Middle frontal gyrus (tissue), 1 donor: ENCODE data around the gene MGMT.

ENCODE experiments used
- DNase-seq: peaks from one replicate; pipeline ENCODE4 v3.0.0-alpha.2; 2015; ENCODE audit warnings: low spot score; ENCODE audit errors: extremely low spot score

The MGMT gene

DNA sequence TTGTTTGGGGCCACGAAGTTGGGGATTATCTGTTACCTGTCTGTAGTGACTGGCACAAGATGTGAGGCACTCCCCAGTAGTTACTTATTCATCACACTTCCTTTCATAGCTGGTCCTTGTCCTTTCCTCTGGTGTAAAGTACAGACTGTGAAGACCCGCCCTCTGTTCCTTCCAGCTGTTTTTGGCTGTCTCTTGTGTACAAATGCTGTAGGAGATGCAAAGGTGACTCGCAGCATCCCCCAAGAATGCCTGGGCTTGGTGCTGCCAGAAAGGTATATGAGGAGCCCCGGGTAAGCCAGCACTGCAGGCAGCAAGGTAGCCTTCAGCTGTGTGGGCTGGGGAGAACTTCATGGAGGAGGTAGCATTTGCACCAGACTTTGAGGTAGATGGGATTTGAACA lies 260.5 kb downstream of the MGMT start:
- no peak for DNase-seq

- DNase-seq = no peak
Observed at GRCh38 chr10:129728246-129728820, 261.3 kb downstream of the MGMT start.

DNA sequence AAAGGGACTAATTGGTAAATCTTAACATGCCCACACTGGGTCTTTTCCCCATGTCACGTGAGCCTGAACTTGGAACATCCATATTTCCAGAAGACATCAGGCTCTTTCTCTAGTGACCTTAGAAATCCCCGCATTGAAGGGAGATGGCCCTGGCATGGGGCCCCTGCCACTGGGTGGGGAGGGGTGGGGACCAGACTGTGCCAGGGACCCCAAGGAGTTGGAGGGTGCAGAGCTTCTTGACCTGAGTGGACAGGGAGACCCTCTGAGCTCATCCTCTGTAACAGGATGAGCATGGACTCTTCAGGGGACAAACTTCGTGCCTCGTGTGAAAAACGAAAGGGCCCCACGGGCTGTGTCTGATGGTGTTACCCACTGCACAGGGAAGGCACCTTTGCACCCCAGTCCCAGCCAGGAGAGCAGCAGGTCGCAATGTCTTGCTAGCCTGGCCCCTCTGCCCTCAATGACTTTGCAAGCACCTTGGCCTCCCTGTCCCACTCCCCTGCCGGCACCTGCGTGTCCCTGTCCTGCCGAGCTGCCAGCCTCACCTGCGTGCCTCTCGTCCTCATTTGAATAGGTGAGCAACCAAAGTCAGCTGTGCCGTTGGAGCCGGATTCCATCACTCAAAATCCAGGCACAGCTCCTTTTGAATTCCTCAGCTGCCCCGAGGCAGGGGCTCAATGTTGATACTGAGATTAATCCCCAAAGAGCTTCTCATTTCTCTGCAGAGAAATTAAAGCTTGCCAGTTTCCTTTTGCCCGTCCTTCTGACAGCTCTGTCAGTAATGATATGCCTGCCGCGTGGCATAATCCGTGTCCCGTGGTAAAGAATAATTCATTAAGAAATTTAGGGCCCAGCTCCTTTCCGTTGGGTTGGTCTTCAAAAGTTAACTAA lies 262.1 kb downstream of the MGMT start:
- no peak for DNase-seq

- DNase-seq = no peak
Observed at GRCh38 chr10:129730272-129730992, 263.4 kb downstream of the MGMT start.

DNA sequence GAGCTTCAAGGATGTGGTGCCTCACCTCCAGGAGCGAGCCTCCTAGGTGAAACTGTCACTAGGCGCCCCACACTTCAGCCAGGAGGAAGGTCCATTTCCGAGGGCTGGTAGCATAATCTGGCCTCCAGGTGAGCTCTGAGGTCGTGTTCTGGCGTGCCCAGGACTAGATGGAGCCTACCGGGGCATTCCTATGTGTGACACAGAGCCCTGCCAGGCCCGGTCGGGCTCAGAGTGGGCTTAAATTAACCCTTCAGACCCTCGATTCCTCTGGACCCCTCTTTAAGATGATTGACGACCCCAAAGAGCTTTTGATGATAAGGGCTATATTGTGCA lies 263.9 kb downstream of the MGMT start:
- no peak for DNase-seq

GRCh38 chr10:129740532-129741279 lies 273.7 kb downstream of the MGMT start:
- DNase-seq = no peak

GRCh38 chr10:129741280-129741977 lies 274.4 kb downstream of the MGMT start:
- no peak for DNase-seq

- DNase-seq = no peak
Observed at GRCh38 chr10:129741978-129742741, 275.1 kb downstream of the MGMT start.

DNA sequence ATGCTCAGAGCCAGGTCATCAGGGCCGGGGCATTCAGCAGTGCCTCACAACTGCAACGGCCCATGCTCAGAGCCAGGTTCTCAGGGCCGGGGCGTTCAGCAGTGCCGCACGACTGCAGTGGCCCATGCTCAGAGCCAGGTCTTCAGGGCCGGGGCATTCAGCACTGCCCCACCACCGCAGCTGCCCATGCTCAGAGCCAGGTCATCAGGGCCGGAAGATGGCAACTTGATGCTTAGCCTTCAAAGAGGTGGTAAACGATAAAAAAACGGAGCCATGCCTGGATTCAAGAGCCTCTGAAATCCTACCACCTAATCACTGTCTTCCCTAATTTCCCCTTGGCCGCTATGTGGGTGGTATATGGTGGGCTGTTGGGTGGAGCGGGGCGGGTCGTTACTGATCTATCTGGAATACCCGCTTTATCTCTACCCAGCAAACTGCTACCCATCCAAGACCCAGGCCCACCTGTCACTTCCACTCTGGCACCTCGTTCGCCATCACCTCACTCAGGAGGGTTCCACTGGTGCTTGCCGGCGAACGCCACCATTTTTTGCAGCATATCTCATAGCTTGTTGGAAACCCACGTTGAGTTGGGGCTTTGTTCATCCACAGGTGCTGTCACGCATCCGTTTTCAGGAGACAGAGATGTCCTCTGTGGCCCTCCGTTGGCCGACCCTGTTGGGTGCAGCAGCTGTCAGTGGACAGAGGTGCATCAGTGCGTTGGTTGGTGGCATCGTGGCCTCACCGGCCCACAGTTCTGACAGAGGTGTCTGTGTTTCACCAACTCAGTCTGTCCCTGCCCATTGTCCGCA lies 275.9 kb downstream of the MGMT start:
- no peak for DNase-seq

DNA sequence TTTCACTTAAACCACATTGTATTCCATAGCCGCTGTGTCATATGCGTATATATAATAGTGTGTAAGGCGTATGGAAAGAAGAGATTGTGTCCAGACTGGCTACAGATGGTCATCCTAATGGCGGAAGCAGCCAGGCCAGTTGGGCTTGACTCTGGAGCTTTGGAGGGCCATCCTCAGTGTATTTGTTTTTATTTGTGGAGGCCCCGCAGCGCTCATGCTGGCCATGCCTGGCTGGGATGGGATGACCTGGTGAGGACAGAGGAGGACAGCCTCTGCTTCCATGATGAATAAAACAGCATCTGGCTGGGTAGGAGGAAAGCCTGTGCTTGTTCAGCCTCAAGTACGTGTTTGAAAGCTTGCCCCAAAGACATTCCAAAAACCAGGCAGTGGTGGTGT lies 276.7 kb downstream of the MGMT start:
- DNase-seq = no peak

DNA sequence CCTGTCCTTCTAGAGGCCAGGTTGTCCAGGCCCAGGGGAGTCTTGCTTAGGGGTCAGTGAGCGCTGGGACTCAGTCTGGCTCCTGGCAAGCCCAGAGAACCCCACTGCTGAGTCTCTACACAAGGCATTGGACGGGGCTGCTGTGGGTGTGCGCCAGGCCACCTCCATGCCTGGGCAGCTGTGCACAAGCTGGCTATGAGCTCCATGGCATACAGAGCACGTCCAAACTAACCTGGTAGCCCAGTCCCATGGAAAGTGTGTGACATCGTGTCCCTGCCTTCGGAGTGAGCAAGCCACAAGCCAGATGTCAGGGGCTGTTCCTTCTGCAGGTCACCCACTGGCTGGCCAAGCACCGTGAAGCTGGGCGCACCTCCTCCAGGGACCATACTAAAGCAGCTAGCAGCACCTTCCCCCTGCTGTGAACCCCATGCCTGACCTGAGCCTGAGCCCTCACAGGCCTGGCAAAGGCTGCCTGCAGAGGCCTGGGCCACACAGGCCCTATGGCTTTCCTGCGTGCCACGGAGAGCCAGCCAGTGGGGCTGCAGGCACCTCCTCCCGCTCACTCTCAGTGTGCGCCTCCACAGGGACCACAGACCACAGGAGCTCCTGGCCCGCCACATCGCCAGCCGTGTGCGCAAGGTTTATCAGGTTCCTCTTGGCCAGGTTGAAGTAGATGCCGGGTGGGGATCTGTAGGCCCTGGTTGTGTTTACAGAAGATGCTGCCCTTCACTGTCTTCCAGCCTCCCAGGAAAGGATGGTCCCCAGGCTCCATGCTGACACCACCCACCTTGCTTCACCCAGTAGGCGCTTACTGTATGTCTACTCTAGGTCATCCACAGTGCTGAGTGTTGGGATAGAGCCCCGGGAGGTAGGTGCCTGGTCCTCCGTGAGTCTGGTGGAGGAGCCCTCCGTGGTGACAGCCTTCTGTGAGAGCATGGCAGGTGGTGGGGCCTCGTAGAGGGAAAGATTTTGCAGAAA lies 277.4 kb downstream of the MGMT start:
- DNase-seq = no peak

DNA sequence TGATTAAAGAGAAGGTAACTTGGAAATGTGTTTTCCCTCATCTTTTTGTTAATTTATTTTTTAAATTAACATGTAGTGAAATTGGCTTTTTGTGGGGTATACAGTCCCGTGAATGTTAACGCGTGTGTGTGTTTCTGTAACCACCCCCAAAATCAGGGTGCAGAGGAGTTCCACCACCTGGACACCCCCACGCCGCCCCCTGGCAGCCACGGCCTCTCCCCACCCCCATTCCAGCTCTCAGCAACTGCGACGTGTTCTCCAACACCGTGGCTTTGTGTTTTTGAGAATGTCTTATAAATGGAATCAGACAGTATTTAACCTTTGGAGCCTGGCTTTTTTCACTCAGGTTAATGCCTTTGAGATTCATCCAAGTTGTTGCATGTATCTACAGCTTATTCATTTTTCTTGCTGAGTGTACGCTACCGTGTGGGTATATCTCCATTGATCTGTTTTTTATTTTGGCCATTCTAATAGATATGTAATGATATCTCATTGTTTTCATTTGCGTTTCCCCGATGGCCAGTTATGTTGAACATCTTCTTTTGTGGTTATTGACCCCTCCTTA lies 278.2 kb downstream of the MGMT start:
- DNase-seq = no peak

DNA sequence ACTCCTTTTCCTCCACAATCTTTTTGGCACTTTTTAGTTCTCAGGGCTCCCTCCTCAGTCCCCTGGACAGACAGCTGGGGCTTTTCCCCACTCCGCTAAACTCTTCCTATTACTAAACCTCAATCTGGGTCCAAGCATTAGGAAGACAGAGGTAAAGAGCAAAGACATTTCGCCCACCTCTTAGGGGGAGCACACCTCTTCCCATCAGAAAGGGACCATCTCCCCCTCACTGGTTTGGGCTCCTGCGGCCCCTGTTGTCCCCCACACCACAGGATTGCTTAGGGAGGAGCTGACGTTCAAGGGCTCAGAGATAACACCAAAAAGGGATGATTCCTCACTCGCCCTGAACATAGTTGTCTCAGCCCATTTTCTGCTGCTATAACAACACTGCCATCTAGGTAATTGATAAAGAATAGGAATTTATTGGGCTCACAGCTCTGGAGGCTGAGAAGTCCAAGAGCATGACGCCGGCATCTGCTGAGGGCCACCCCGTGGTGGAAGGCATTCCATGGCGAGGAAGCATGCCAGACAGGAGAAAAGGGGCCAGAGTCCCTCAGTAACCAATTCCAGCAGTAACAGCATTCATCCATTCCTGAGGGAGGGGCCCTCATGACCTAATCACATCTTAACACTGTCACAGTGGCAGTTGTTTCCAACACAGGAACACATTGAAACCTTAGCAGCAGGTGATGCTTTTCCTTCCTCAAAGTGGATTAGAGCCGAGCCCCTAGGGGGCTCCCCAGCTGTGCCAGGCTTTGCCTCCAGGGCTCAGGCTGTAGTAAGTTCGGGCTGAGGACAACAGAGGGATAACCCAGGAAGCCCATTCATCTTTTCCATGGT lies 287.4 kb downstream of the MGMT start:
- DNase-seq = no peak

DNA sequence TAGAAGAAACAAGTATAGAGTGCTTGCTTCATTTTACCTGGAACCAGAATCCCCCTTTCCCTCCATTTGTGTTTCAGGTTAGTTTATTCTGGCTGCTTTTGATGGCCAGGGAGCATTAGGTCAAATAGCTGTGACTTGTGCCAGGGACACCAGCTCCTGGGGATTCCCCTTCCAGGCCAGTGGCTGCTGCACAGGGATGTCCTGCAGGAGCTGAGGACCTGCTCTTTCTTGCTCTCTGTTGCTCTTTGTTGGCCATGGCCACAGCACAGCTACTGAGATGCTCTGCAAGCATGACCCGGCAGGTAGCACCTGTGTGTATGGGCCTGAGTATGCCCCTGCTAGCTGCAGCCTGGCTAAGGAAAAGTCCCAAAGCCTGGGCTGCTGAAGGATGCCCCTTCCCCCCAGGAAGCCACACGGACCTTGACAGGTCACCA lies 288.1 kb downstream of the MGMT start:
- no peak for DNase-seq

- DNase-seq = no peak
Observed at GRCh38 chr10:129755621-129756020, 288.6 kb downstream of the MGMT start.

DNA sequence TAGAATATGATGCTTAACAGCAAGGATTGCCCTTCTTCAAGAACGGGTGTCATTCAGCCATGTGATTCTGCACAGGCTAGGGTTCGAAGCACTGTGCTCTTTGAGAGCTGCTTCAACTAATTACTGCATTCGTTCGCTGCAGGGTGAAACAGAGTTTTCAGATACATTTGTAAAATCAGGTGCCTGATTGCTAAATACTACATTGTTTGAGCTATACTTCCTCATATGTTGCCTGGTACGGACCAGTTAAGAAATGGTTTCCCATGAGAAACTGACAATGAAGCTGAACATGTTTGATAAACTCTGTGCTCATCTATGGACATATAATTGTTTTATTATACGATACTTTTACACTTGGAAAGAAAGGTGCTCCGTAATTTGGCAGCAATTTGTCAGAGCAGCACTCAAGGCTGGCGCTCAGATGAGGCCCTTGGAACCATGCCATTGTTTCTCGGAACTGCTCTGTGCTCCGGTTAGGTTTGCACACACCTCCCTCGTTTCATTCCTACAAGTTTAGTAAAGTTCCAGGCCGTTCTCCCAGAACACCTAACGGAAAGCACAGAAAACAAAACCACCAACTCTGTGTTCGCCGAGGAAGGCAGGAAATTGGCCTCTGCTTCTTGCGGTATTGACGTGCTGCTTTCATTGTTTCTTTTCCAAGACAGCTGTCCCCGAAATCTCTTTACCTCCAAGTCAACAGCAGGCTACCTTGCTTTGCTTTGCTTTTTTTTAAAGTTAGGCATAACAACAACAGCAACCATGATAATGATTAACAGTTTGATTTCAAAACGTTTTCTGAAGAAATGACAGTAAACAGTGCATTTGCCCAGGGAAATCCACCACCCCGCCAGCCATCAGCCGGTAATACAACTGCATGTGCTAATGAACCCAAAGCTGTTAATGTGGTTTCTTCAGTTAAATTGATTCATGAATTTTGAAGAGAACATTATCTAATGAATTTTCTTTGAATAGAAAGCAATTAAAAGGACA lies 290.2 kb downstream of the MGMT start:
- no peak for DNase-seq
